ENCODE results near the gene ZNF524.

DNA sequence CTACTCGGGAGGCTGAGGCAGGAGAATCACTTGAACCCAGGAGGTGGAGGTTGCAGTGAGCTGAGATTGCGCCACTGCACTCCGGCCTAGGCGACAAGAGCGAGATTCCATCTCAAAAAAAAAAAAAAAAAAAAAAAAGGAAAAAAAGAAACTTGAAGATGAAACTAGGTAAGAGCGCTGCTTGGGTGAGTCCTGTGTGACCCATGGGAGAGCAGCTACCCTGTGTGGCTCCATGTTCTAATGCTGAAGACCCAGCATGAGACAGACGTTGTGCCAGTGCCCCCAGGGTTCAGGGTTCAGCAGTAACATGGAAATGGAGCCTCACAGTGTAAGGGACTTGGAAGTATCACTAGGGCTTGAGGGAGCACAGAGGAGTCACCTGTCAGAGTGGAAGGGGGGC, 18.3 kb downstream of the ZNF524 start:
- TF ChIP-seq, protein P1, sequence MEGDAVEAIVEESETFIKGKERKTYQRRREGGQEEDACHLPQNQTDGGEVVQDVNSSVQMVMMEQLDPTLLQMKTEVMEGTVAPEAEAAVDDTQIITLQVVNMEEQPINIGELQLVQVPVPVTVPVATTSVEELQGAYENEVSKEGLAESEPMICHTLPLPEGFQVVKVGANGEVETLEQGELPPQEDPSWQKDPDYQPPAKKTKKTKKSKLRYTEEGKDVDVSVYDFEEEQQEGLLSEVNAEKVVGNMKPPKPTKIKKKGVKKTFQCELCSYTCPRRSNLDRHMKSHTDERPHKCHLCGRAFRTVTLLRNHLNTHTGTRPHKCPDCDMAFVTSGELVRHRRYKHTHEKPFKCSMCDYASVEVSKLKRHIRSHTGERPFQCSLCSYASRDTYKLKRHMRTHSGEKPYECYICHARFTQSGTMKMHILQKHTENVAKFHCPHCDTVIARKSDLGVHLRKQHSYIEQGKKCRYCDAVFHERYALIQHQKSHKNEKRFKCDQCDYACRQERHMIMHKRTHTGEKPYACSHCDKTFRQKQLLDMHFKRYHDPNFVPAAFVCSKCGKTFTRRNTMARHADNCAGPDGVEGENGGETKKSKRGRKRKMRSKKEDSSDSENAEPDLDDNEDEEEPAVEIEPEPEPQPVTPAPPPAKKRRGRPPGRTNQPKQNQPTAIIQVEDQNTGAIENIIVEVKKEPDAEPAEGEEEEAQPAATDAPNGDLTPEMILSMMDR (conservative IDR thresholded peaks at IDR 0.05 in 1 of 2, IDR thresholded peaks at IDR 0.05 in 1 of 2; ENCODE audit: low read depth in 1 of 2, low read length in 2 of 2) = no peak
- no peak for TF ChIP-seq EZH2 (IDR thresholded peaks at IDR 0.05; ENCODE audit: low read length, missing control alignments)

Measured in fibroblast of lung (primary cell).